ENCODE data around the gene DOCK4.
A peak's percentile ranks its signal among the peaks of the same experiment; 100 is the strongest.

The DOCK4 gene

DNA sequence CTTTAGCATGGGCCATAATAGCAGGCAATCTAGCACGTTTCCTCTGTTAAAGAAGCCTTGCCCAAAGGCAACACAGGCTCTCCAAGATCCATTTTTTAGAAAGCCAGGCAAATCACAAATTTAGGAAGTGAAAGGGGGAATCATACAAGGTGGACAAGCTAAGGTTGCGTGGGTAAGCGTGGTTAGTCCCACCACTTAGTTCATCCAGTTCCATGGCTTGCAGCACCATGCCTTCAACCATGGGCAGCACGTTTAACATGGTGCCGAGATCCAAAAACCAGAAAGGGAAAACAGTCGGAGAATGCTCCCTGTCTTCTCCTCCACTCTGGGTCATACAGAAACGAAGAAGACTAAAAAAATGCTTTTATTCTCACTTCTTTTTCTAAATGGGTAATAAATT, 409.5 kb downstream of the DOCK4 start:
- DNase-seq = peak; percentile 2

DNA sequence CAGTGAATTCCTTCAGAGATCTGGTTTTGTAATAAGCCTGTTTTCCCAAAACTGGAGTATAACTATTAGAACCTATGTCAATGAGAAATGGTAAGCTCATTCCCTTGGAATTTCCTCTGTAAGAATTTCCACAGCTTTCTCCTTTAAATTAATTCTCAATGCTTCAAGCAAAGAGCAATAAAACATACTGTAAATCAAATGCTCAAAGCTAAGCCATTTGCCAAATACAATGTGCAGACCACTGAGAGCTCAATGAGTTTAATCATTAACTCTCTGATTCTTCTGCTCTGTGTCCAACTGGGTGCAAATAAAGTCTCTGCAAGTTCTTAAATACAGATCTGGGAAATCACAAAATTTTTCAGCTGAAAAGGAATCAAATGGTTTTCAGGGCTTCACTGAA, 416.3 kb downstream of the DOCK4 start:
- no peak for DNase-seq

DNA sequence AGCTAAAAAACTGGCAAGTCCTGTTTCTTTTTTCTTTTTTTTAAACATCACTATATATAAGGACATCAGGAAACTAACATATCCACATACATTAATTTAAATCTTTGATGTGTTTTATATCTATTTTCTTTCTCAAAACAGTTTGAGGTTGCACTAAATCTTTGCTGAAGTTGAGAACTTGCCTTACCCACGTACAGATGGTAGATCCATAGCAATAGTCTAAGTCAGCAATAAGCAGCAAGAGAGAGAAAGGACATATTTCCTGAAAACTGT, 417.2 kb downstream of the DOCK4 start:
- DNase-seq = no peak

DNA sequence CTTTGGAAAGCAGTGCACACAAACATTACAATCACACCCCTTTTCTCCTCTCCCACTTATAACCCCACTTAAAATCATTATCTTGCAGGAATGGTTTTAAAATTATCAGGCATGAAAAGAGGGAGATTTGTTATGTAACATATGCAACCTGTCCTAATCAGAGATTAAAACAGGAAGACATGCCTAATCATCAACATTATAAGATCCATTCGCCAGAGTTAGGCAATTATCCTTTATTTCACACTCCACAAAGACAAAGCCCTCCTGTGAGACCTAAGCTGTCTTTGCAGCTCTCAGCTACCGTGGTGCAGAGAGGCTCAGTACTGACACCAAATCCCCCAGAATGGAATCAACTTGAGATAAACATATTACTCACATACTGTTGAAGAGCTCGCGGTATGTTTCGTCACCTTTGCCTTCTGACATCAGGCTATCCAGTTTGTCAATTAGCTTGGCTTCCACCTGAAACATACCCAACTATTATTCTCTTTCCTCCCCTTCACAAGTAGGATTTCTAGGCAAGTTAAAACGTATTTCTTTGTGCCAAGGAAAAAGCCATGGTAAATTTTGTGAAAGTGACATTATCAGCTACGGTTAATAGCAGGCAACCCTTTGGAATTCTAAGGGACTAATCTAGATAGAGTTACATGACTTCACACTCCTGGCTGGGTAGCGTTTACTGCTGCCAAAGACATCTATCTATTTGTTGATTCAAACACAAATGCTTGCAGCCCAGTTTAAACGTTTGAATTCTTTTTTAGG, 417.7 kb downstream of the DOCK4 start:
- no peak for DNase-seq

DNA sequence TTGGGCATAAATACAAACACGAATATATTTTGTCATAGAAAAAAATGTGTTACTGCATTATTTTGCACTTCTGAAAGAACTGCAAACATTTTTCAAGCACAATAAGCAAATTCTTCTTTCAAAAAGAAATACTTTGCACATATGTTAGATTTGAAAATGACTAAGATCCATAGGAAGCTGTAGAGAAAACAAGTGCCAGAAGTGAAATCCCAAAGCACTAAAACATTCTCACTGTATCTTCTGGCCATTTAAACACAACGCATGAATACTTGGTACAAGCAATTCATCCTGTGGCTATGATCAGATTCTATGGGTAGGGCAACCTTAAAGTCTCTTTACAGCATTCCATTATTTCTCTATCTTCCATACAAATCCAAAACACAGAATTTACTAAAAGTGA, 418.5 kb downstream of the DOCK4 start:
- DNase-seq = no peak

DNA sequence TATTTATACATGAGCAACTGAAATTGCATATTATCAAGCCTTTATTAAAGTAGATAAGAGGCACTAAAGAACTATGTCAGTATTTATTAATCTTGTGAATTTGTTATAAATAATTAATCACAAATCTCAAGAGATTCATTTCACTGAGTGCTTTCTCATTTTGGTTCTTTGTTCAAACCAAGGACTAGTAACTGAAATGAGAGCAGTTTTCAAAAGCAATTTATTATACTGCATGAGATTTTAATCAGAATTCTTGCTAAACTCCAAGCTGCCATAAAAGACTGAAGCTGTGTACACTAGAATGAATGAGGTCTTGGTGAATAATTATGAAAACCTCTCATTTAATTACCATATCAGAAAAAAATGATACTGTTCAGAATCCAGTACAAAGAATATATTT, 419.1 kb downstream of the DOCK4 start:
- DNase-seq = no peak

DNA sequence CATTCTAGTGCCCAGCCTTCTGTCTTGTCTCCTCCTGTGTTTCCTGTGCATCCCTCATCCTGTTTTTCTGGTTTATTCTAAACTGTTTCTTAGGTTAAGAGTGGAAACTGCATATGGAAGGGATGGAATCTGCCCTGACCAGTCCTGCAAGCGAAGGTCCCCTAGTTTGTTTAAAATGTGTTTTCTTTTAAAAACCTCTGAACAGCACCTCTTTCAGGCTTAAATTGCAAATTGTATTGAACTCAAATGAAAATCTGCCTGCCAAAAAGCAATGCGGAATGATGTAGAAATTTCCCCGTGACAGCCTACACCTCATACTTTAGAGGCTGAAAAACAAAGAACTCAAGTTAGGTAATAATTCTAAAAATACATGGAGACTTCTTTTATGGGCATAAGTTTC, 421.1 kb downstream of the DOCK4 start:
- no peak for DNase-seq

DNA sequence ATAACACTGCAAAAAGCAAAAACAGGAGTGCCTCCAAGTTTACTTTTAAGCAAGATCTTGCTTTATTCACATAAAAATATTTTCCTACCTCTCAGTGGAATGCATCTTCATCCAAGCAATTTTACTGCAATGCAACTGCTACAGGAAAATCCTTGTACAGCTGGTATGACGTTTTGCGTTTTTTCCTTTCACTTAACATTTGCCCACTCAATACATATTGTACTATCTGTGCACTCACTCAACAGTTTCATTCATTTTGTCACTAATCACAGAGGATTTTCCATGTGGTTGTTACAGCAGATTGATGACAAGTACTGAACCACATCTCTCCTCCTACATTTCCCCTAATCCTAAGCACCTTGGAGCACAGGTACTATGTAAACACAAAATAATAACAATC, 421.9 kb downstream of the DOCK4 start:
- DNase-seq = no peak

DNA sequence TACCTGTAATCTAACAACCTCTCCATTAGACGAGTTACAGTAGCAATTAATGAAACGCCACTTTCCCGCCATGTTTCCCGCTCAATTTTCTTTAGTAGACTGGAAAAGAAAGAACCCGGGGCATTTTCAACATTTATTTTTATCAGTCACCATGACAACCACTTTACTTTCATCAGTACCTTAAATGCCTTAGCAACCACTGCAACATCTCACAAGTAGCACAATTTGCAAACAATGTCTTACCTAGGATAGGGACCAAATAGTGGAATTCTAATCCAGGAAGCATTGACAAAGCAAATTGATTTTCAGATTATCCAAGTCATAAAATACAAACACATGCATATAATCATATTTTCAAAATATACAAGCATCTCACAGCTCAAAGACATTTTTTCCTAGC, 422.3 kb downstream of the DOCK4 start:
- DNase-seq = no peak

DNA sequence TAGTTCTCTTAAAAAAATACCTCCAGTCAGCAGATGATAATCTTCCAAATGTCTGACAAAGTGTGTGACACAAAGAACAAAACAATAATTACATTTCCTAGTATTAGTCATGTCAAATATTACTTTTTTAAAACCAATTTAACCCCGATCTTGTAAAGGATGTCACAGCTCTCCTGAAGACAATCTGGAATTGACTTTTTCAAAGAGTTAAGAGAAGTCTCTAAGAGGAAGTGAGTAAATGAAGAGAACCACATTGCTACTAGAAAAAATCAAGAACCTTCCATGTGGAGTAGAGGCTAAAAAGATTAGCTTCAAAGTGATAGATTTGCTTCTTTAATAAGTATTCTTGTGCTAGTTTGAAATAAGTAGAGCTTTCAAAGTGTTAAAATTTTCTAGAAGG, 425.7 kb downstream of the DOCK4 start:
- DNase-seq = no peak

DNA sequence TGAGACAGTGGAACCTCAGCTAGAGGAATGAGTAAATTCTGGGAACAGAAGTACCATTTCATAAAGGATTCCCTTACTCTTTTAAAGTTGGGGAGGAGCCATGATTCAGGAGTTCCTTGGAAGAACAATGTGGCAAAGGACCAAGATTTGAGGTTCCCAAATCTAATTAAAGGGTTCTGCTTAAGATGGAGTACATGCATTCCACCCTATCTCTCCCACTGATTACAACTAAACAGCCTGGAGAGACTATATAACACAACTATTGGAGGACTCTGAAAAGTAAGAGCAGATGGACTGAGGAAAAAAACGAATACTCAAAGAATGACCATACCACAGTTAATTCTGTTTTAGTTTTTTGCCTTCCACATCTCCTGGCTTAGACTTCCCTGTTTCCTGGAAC, 431.0 kb downstream of the DOCK4 start:
- no peak for DNase-seq

DNA sequence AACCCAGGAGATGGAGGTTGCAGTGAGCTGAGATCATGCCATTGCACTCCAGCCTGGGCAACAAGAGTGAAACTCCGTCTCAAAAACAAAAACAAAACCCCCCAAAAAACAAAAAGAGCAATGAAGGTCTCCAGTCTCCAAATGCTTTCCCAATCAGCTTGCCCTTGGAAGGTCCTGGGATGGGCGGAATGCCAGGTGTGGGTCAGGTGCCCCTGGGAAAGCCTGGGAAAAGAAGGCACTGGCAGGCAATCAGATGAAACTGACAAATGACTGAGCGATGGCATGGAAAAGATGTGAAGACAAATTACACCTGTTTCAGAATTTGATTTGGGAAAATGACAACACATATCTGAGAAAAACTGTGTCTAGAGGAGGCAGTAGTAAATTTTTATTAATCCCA, 433.5 kb downstream of the DOCK4 start:
- DNase-seq = no peak

DNA sequence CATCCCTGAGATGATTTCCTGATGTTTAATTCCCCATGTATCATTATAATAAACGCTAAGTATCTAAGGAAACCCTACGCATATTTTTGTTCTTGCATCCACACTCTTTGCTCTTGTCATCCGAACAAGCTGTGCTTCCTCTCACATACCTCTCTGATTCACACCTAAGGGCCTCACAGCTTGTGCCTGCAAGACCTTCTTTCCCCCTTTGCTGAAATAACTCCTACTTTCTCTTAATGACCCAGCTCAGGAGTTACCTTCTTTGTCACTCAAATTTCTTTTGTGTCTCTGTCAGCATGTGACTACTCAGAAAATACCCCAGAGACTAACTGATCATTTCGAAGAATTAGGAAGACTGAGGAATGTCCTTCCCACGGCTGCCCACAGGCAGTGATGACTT, 434.6 kb downstream of the DOCK4 start:
- DNase-seq = no peak

DNA sequence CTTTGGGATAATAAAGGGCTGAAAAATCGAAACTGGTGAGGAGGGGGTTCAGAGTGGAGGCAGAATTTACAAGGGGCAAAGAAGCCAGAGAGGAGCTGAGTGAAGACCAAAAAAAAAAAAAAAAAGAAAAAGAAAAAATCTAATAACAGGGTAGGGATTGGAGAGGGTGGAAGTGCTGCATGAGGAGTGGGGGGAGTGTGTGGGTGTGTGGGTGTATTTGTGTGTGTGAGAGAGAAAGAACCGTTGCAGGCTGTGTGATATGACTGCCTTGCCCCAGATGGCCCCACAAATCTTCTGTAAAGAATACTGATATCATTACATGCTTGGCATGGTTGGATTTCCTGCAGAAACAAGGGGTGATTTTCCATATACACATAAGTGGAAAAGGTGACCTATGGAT, 436.1 kb downstream of the DOCK4 start:
- DNase-seq = no peak

DNA sequence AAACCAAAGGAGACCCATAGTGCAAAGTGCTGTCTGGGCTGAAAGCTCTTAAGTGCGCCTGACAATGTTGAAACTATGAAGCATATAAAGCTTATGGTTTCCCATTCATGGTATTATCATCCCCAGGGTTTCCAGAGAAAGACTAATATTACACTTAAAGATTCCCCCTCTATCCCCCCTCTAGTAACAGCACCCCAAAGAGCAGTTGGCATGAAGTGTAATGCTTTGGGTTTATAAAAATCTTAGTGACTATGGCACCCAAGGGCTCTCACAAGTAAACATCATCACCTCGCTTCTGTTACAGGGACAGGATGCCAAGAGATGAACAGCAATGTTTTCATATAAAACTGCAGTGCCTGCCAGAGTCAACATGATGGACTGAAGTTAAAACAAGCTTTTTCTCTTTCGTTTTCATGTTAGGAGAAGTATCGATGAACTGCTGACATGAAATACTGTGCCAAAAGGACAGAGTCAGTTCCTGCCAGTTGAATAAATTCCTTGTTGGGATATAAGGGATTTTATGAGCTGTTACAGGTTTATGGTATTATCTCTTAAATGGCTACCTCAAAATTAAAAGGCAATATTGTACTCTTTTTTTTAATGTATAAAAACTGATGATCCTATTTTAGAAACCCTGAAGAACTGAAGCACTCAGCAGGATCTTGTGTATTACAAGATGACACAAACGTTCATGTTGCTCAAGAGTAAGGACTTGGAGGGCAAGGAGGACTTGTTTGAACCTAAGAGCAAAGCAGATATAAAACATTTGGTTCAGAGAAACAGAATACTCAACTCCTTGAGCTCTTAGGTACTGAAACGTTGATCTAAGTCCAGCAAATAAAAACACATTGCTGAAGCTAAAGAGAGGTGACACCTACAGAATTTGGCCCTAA, 440.2 kb downstream of the DOCK4 start:
- no peak for DNase-seq

DNA sequence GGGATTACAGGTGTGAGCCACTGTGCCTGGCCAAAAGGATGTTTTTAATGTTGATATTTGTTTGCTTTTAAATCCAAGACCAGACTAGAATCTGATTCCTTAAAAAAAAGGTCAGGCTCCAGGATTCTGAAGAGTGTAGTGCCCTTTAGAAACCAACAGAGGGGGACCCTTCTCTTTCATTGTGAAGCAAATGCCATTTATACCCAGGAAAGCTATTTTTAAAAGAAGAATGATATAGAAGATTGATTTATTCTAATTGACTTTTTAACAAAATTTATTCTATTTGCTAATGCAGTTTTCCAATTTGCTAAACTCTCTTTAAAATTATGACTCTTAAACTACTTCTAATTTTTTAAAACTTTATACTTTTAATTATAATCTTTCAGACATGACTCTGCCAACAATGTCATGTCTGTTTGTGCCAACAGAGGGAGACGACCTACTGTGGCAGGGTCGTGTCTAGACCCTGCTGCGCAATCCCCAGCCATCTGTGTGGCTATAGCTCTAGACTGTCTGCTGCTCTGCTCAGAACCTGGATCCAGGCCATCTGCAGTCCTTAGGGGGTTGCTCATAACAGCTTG, 442.9 kb downstream of the DOCK4 start:
- DNase-seq = no peak

DNA sequence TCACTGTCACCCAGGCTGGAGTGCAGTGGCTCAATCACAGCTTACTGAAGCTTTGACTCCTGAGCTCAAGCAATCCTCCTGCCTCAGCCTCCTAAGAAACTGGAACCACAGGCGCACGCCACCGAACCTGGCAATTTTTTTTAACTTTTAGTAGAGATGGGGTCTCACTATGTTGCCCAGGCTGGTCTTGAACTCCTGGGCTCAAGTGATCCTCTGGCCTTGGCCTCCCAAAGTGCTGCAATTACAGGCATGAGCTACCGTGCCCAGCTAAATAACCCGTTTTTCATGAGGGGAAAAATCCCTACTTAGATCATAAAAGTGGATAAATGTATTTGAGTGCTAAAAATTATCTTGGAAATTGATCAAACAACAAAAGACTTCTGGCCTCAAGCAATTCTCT, 443.4 kb downstream of the DOCK4 start:
- DNase-seq = no peak

DNA sequence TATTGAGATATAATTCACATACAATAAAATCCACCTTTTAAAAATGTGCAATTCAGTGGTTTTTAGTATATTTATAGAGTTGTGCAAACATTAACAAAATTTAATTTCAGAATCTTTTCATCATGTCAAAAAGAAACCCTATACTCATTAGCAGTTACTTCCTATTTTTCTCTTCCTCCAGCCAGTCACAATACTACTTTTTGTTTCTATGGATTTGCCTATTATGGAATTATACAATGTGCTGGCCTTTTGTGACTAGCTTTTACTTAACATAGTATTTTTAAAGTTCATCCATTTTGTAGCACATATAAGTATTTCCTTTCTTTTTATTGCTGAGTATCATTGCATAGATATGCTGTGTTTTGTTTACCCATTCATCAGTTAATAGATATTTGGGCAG, 444.0 kb downstream of the DOCK4 start:
- DNase-seq = no peak

DNA sequence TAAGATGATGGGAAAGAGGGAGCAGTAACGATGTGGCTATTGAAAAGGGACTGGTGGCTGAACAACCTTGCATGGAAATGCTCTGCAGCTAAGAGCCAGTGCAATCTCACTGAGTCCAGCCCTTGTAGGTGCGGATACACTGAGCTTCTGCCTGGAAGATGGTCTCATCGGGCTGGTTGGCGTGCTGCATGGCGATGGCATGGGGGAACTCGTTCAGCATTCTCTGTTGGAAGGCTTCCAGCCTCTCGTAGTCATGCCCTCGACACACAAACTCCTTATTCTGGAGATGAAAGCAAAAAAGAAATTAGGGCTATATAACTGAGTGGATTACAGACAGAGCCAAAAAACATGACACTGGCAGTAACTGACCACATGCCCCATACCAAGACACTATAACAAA, 446.2 kb downstream of the DOCK4 start:
- DNase-seq = no peak

DNA sequence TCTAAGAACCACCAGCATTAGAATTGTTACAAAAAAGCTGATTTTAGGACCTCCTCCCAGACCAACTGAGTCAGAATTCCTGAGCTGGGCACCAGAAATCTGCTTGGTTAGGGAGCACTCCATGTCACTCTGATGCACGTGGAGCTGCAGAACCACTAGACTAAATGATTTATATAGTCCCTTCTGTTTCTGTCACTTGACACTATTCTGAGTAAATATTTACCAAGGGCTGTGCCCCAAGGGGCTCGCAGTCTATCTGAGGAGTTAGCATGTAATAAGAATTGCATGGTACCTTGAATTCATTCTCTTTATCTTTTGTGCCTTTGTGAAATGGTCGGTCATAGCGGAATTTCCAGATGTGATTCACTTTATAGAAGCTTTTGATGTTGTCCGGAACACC, 447.9 kb downstream of the DOCK4 start:
- DNase-seq = no peak

DNA sequence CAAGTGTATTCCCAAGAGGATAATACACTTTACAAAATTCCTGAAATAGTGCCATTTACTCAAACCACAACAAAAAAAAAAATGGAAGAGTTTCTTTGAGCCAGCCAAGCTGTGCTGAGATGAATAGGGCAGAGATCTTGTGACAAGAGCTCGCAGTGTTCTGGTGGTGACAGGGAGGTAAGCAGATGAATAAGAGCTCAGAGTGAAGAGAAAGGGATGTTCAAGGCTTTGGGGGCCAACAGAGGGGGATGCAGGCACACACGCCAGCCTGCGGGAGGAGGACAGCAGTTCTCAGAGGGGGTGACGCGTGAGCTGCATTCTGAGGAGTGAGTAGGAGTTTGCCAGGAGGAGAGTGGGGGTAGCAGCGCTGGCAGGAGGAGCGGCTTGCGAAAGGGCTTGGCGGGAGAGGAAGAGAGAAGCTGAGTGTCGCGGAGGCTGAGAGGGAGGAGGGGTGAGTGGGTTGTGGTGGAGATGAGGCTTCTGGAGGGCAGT, 449.5 kb downstream of the DOCK4 start:
- DNase-seq = no peak

DNA sequence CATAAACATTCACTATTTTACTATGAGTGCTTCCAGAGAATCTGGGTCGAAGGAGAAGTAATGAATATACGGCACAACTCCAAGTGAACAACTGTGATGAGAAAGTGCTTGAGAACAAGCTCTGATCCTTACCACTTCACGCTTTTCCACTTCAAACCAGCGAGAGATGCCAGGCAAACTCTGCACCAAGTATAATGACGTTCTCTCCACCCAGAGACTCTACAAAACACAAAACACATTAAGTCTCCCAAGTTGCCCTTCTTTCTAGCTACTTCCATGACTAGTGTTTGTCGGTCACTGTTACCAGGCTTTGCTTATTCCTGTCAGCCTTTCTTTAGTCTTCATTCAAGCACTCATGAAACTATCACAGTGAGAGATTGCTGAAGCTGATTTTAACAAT, 450.8 kb downstream of the DOCK4 start:
- no peak for DNase-seq

DNA sequence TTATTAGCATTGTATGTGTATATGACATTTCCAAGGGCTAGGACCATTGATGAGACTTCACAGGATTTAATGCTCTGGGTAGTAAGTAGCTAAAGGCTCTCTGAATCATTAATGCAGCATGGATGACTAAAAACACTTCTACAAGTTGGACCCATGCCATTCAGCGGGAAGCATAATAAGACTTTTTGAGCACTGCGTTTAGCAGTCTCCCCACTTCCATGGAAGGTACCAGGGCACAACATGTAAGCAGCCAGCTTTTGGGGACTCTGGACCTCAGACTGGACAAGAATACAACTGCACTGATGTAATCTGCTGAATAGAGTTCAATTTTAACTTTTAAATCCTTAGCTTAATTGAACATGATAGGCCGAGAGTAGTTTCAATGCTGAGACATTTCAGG, 452.2 kb downstream of the DOCK4 start:
- no peak for DNase-seq

DNA sequence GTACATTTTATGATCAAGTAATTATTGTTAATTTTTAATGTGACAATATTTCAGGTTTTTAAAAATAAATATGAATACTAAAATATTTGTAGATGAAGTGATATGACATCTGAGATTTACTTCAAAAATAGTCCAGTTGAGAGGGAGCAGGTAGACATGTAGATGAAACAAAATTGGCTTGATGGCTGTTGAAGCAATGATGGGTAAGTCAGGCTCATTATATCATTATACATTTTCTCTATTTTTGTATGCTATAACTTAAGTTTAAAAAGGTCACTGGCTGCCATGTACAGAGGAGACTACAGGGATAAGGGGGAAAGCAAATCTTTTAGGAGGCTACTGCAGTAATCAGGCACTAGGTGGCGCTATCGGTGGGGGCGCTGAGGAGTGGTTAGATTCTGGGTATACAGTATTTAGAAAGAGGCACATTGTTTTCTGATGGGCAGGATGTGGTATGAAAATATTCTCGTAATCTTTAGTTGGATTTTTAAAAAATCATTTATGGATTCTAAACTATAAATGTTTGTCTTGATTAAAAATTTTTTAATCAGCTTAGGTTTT, 454.1 kb downstream of the DOCK4 start:
- peak; percentile 53 for DNase-seq
